ENCODE data around the gene BLCAP.
"Not testable (repeated sequence)": the region's sequence is repeated elsewhere in the genome, so short reads cannot be mapped to it uniquely, and the experiment has no call there.

BLCAP gene

DNA sequence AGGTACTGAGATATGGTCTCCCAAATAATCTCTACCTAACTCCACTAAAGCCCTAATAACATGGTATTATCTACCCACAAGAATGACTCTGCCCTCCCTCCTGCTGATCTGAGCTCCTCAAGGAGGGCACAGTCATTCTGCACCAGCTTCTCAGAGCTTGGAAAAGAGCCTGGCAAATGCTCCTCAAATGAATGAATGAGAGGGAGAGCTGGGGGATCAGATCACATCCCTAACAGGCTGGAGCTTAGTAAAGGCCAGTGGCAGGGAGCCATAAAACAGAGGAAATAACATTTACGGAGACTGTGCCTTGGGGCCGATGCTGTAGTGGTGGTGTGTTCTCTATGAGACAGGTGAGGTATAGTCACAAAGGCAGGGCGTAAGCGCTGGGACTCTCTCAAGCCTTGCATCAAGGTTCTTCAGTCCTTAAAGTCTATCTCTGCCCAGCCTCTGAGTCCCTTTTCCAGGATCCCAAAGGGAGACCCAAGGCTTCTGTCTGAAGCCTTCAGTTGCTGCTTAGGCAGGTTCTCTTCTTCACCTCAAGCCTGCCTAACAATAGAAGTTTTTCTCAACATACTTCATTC, 13.8 kb downstream of the BLCAP start:
- DNase-seq = no peak

DNA sequence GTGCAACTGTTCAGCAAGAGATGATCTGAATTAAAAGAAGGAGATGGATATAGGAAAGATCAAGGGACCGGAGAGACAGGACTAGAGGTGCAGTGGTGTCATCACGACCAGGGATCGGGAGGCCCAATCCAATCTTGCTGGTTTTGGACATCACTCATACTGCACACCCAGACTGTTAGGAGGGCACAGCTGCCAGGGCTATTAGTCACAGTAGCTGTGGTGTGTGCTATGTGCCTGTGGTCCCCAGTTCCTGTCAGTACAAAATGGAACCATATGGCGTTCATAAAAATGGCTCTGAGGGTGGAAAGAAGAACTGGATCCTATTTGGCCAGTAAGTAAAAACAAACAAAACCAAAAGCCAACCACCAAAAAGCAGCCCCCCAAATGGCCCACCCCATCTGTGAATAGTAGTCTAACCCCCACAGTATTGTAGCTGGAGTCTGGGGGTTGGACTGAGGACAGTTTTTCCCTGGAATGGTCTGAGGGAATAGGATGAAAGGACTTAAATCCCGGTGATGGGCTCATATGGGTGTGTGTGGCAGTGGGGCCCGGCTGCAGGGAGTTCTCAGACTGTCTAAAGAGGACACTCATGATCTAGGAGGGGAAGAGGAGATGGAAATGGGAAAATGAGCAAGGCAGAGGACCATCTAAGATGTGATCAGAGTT, 15.9 kb downstream of the BLCAP start:
- DNase-seq = no peak

- no peak for DNase-seq
Observed at GRCh38 chr20:37510226-37510625, 17.4 kb downstream of the BLCAP start.

- DNase-seq = no peak
Observed at GRCh38 chr20:37506152-37506725, 21.4 kb downstream of the BLCAP start.

GRCh38 chr20:37505263-37506151, 22.2 kb downstream of the BLCAP start:
- no peak for DNase-seq

DNA sequence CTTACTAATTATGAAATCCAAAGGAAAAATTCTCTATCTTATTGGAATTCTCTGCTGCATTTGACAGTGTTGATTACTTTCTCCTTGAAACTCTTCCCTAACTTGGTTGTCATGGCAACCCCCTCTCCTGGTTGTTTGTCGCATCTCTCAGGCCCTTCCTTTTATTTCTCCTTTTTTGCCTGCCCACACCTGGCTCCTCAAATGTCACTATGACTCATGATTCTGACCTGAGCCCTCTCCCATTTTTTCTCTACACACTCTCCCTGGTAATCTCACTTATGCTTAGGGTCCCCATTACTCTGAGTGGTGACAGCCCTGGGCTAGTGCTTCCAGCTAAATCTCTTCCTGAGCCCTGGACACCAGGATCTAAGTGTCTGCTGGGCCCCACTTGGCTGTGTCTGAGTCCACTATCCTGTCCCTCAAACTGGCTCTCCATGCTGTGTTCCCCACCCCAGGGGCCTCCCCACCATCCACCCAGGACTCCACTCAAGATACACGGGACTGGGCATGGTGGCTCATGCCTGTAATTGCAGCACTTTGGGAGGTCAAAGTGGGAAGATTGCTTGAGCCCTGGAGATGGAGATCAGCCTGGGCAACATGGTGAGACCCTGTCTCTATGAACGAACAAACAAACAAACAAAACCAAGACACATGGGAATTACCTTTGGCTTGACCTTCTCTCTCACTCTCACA, 23.1 kb downstream of the BLCAP start:
- DNase-seq = no peak

DNA sequence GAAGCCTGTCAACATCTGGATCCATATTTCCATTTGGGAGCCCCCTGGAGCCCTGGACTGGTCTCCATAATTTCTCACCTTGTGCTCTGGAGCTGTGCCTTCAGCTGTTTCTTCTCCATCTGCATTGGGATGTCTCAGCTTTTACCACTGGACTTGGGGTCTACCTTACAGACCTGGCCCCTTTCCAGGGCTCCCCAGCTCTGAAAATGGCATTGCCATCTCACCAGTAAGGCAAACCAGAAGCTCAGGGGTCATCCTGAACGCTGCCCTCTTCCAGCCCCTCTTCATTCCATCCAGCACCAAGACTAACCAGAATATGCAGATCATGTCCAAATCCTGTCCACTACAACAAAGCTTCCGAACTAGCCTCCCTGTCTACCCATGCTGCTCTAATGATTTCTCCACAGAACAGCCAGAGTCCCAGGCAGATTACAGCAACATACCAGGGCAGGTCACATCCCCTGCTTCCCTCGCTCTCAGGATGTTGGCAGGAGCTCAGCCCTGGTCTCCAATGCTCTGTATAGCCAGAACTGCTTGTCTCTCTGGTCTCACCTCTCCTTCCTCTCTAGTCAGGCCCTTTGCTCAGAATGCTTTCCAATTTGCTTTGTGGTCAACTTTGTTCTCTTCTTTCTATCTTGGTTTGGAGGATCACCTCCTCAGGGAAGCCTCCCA, 24.3 kb downstream of the BLCAP start:
- no peak for DNase-seq

DNA sequence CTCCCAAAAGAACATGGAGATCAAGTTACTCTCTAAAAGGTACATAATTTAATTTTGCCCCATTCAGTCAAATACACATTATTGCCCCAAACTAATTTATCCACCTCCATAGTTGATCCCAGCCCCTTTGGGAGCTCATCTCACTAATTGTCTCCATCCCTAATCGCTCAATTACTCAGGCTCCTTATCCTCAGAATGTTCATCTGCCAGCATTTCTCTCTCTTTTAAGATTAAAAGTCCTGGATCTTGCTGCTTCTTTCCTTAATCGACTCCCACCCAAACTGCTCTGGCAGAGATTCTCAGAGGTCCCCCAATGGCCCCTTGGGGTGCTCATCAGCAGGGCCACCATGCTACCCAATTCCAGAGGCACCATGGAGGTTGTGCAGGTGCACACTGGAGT, 25.0 kb downstream of the BLCAP start:
- DNase-seq = no peak

DNA sequence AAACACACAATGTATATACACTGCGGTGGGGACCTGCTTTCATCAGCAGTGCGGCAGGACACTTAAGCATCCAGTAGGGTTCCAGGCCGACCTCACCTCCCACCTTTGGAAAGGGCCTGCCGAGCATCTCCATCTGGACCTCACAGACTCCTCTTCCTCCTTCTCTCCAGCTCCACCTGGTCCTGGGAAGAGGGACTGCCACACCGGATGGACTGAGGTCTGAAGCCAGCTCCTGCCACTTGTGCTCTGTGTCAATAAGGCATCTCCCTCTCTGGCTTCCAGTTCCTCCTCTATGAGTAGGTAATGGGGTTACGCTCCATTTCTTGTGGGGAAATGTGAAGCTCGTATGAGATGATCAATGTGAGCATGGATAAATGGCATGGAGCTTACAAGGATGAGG, 25.7 kb downstream of the BLCAP start:
- DNase-seq = no peak

DNA sequence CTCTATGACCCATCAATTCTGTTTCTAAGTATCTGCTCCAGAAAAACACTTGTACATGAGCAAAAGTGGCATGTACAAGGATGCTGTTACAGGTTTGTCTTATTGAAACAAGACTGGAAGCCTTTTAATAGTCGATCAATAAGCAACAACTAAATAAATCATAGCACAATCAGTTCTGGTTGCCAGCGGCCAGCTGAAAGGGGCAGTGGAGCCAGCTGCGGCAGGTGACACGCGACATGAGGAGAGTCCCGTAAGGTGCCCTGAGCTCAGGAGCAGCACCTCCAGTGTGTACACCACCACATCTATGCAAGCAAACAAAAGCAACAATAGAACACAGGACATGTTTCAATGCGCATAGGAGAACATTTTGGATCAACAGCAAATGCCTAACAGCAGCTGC, 27.4 kb downstream of the BLCAP start:
- no peak for DNase-seq

DNA sequence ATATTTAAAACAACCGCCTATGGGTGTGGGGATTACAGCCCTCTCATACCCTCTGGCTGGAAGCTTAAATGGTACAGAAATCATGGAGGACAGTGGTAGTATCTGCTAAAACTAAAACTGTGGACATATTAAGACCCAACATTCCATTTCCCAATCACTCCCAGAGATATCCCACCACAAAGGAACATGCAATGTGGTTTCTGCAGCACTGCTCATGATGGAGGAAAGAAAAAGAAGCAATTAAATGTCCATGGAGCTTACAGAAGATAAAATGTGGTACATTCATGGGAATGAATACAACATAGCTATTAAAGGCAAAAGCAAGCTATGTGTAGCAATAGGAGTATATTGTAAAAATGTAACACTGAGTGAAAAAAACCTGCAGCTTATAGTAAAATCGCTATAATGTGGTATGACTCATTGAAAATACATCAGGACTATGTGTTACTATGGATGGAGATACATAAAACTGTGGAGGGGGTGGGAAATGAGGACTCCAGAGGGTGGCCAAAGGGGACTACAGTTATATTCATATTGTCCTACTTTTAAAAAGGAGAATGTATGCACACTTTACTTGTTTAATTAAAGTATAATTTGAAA, 29.5 kb downstream of the BLCAP start:
- no peak for DNase-seq

DNA sequence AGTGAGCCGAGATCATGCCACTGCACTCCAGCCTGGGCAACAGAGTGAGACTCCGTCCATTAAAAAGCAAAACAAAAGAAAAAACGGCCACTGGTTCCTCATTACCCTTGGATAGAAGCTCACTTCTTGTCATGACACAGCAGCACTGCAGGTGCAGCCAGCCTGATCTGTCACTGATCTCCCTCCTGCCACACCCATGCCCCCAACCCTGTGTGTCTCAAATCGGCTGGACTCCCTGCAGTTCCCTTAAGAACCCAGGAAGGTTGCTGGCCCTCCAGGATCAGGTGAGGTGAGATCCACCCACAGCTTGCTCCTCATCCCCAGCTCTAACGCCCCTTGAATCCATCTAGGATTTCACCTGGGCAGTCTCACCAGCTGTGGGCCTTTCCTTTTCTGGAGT, 32.9 kb downstream of the BLCAP start:
- no peak for DNase-seq

GRCh38 chr20:37494301-37494700, 33.4 kb downstream of the BLCAP start:
- no peak for DNase-seq

- no peak for DNase-seq
Observed at GRCh38 chr20:37492945-37493344, 34.7 kb downstream of the BLCAP start.

- DNase-seq = no peak
Observed at GRCh38 chr20:37492096-37492625, 35.5 kb downstream of the BLCAP start.

- no peak for DNase-seq
Observed at GRCh38 chr20:37490663-37491350, 36.9 kb downstream of the BLCAP start.

DNA sequence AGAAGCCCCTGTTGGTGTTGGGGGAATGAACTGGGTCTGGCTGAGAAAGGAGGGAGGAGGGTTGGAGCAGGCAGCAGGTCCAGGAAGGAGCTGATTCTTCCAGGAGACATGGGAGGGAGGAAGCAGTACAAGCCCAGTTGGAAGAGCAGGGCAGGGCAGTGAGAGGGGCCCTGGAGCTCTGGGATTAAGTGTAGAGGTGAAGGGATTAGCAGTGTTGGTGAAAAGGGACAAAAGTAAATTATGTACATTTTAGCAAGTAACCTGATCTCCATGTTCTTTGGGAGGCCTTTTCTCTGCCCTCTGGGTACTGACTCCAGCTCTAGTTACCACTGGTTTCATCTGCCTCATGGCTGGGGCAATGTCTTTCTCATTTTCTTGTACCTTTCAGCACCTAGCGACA, 41.5 kb downstream of the BLCAP start:
- not testable (repeated sequence) for DNase-seq

DNA sequence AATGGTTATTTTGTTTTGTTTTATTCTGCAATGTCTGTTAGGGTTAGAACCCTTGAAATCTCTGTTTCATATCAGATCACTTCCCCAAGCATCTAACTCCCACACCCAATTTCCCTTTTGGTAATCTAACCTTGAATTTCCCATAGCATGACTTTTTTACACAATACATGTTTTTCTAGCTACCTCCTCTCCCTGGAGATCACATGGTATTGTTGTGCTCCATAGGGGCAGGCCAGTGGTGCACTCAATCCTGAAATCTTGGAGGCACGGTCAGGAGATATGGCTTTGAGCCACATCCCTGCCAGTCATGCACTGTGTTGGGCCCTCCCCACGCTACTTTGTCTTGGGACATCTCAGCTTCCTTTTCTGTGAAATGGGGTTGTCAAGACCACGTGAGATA, 43.3 kb downstream of the BLCAP start:
- DNase-seq = no peak

GRCh38 chr20:37481610-37482009, 46.1 kb downstream of the BLCAP start:
- no peak for DNase-seq

- no peak for DNase-seq
Observed at GRCh38 chr20:37480919-37481318, 46.8 kb downstream of the BLCAP start.

Data from hematopoietic multipotent progenitor cell treated with erythropoietin and hydrocortisone succinate and interleukin-3 and kit ligand, for 8 days (in vitro differentiated cells).